ENCODE data around the gene THSD4. TPM values are rescaled to one million over a fixed set of nuclear protein-coding genes. Genes with fewer than 3 reads are reported as not detected.

Gene THSD4
- polyA plus RNA-seq, 1 donor (not counting 4 experiments of a cell fraction or from before 2014, with no cell fraction given): 24.5 TPM

- Histone ChIP-seq H3K79me2 (ENCODE audit: control insufficient read depth, insufficient read depth, low read length) (no peaks in the 10 kb centered on the region), H3K27ac (ENCODE audit: control insufficient read depth, insufficient read depth, low read length) (peak overlapping the region; percentile 3), H3K4me2 (ENCODE audit: control insufficient read depth, extremely low read depth, insufficient read depth, low read depth, low read length) (no peak overlapping the region), H4K20me1 (ENCODE audit: control insufficient read depth, extremely low read depth, insufficient read depth, low read length) (no peaks in the 10 kb centered on the region), H3K27me3 (ENCODE audit: control insufficient read depth, extremely low read depth, insufficient read depth, low read length) (no peaks in the 10 kb centered on the region), H3K9me3 (ENCODE audit: control insufficient read depth, low read depth, low read length) (no peaks in the 10 kb centered on the region), H3K36me3 (ENCODE audit: control insufficient read depth in 2 of 2, extremely low read depth in 1 of 2, insufficient read depth in 2 of 2, low read length in 2 of 2) (peaks cover 22 to 40% of the 10 kb centered on the region in 2 experiments), H2AFZ (ENCODE audit: control insufficient read depth, low read length) (no peak overlapping the region), H3K9me1 (ENCODE audit: control insufficient read depth, extremely low read depth, insufficient read depth, low read length) (no peaks in the 10 kb centered on the region), H3K4me3 (ENCODE audit: control insufficient read depth in 2 of 3, extremely low read depth in 1 of 3, insufficient read depth in 2 of 3, low read depth in 1 of 3, low read length in 3 of 3) (no peak overlapping the region), H3K9ac (ENCODE audit: control insufficient read depth, extremely low read depth, insufficient read depth, low read length) (no peak overlapping the region), H3K4me1 (ENCODE audit: control insufficient read depth, extremely low read depth, insufficient read depth, low read length) (peaks cover 17% of the 10 kb centered on the region)
- dilution Hi-C loops (cut with MboI; ENCODE audit: extremely low pct_ligation_motif_present, low sequenced_read_pairs): no loop called here
- TF ChIP-seq CTCF (optimal IDR thresholded peaks at IDR 0.05 in 1 of 3, IDR thresholded peaks at IDR 0.05 in 1 of 3, conservative IDR thresholded peaks at IDR 0.05 in 1 of 3; ENCODE audit: extremely low read depth in 1 of 3, insufficient read depth in 2 of 3, low read length in 3 of 3): no peak
- TF ChIP-seq EZH2 (IDR thresholded peaks at IDR 0.05; ENCODE audit: low read length): no peak
- DNase-seq (ENCODE audit: low read depth, low spot score) (no peak), FAIRE-seq (peak; percentile 43)
Measured at GRCh38 chr15:71238926-71239325, 123.7 kb downstream of the THSD4 start.

GRCh38 chr15:71239592-71240364, 124.5 kb downstream of the THSD4 start:
- Histone ChIP-seq H3K4me3 (ENCODE audit: control insufficient read depth in 2 of 3, extremely low read depth in 1 of 3, insufficient read depth in 2 of 3, low read depth in 1 of 3, low read length in 3 of 3) (no peak overlapping the region), H3K36me3 (ENCODE audit: control insufficient read depth in 2 of 2, extremely low read depth in 1 of 2, insufficient read depth in 2 of 2, low read length in 2 of 2) (peaks cover 20 to 39% of the 10 kb centered on the region in 2 experiments), H3K4me2 (ENCODE audit: control insufficient read depth, extremely low read depth, insufficient read depth, low read depth, low read length) (no peak overlapping the region), H3K27me3 (ENCODE audit: control insufficient read depth, extremely low read depth, insufficient read depth, low read length) (no peaks in the 10 kb centered on the region), H3K9ac (ENCODE audit: control insufficient read depth, extremely low read depth, insufficient read depth, low read length) (no peak overlapping the region), H3K27ac (ENCODE audit: control insufficient read depth, insufficient read depth, low read length) (no peak overlapping the region), H3K9me1 (ENCODE audit: control insufficient read depth, extremely low read depth, insufficient read depth, low read length) (no peaks in the 10 kb centered on the region), H3K79me2 (ENCODE audit: control insufficient read depth, insufficient read depth, low read length) (no peaks in the 10 kb centered on the region), H2AFZ (ENCODE audit: control insufficient read depth, low read length) (no peak overlapping the region), H3K4me1 (ENCODE audit: control insufficient read depth, extremely low read depth, insufficient read depth, low read length) (peaks cover 23% of the 10 kb centered on the region), H3K9me3 (ENCODE audit: control insufficient read depth, low read depth, low read length) (no peaks in the 10 kb centered on the region), H4K20me1 (ENCODE audit: control insufficient read depth, extremely low read depth, insufficient read depth, low read length) (no peaks in the 10 kb centered on the region)
- TF ChIP-seq CTCF (optimal IDR thresholded peaks at IDR 0.05 in 1 of 3, IDR thresholded peaks at IDR 0.05 in 1 of 3, conservative IDR thresholded peaks at IDR 0.05 in 1 of 3; ENCODE audit: extremely low read depth in 1 of 3, insufficient read depth in 2 of 3, low read length in 3 of 3): no peak
- no peak for TF ChIP-seq EZH2 (IDR thresholded peaks at IDR 0.05; ENCODE audit: low read length)
- dilution Hi-C loops (cut with MboI; ENCODE audit: extremely low pct_ligation_motif_present, low sequenced_read_pairs): no loop called here
- DNase-seq (ENCODE audit: low read depth, low spot score): no peak
- peak; percentile 39 for FAIRE-seq
